PFSK-1 (cell line): Measurements from ENCODE around the gene REPS1.

Experiments
- FOXP2 ChIP-seq: optimal IDR thresholded peaks from 2 replicates; pipeline ENCODE3; 2011; ENCODE audit warnings: borderline replicate concordance, control low read depth, inconsistent platforms; ENCODE audit not compliant: insufficient read depth; ENCODE audit errors: extremely low read length, extremely low read depth
- POLR2AphosphoS5 ChIP-seq: IDR thresholded peaks from 2 replicates; pipeline ENCODE4 v1.6.1; 2012; ENCODE audit warnings: low read depth, mild to moderate bottlenecking, control low read depth, low read length, moderate library complexity
- SIN3A ChIP-seq: IDR thresholded peaks from 2 replicates; pipeline ENCODE4 v1.6.1; 2012; ENCODE audit warnings: mild to moderate bottlenecking, low read length, moderate library complexity, borderline replicate concordance; ENCODE audit not compliant: insufficient read depth
- TAF1 ChIP-seq: IDR thresholded peaks from 2 replicates; pipeline ENCODE4 v1.6.1; 2012; ENCODE audit warnings: low read length, control low read depth, borderline replicate concordance; ENCODE audit not compliant: insufficient read depth
- TF ChIP-seq, protein P1 (sequence below), 2 experiments: IDR thresholded peaks; 2 replicates each; pipeline versions ENCODE4 v1.6.1 to v1.8.0; 2011 to 2012; ENCODE audit warnings: low read depth in 2 of 2, low read length in 2 of 2, control low read depth in 1 of 2, inconsistent platforms in 1 of 2, mild to moderate bottlenecking in 1 of 2, moderate library complexity in 1 of 2; ENCODE audit not compliant: insufficient read depth in 1 of 2

Gene REPS1

DNA sequence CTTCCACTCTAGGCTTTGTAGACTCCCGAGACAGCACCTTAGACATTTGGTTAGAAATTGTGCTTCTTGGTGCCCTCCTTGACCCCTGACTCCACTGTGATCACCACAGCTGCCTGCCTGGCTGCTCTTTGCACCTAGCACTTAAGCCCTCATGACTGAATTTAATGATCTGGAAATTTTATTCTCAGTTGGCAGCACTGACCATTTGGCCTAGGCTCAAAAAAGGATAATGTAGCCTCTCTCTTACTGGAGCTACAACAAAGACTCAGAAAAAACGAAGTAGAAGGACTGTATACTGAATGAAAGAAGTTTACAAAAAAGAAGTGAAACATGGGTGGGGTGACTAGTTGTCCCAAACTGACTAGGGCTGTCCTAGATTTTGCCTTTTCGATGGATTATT, 29.2 kb upstream of the REPS1 start:
- TF ChIP-seq, protein P1, sequence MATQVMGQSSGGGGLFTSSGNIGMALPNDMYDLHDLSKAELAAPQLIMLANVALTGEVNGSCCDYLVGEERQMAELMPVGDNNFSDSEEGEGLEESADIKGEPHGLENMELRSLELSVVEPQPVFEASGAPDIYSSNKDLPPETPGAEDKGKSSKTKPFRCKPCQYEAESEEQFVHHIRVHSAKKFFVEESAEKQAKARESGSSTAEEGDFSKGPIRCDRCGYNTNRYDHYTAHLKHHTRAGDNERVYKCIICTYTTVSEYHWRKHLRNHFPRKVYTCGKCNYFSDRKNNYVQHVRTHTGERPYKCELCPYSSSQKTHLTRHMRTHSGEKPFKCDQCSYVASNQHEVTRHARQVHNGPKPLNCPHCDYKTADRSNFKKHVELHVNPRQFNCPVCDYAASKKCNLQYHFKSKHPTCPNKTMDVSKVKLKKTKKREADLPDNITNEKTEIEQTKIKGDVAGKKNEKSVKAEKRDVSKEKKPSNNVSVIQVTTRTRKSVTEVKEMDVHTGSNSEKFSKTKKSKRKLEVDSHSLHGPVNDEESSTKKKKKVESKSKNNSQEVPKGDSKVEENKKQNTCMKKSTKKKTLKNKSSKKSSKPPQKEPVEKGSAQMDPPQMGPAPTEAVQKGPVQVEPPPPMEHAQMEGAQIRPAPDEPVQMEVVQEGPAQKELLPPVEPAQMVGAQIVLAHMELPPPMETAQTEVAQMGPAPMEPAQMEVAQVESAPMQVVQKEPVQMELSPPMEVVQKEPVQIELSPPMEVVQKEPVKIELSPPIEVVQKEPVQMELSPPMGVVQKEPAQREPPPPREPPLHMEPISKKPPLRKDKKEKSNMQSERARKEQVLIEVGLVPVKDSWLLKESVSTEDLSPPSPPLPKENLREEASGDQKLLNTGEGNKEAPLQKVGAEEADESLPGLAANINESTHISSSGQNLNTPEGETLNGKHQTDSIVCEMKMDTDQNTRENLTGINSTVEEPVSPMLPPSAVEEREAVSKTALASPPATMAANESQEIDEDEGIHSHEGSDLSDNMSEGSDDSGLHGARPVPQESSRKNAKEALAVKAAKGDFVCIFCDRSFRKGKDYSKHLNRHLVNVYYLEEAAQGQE (IDR thresholded peaks at IDR 0.05; ENCODE audit: insufficient read depth in 1 of 2, low read depth in 2 of 2, low read length in 2 of 2) = no peak
- TF ChIP-seq TAF1 (no peak), SIN3A (no peak), FOXP2 (no peak), POLR2AphosphoS5 (no peak)

DNA sequence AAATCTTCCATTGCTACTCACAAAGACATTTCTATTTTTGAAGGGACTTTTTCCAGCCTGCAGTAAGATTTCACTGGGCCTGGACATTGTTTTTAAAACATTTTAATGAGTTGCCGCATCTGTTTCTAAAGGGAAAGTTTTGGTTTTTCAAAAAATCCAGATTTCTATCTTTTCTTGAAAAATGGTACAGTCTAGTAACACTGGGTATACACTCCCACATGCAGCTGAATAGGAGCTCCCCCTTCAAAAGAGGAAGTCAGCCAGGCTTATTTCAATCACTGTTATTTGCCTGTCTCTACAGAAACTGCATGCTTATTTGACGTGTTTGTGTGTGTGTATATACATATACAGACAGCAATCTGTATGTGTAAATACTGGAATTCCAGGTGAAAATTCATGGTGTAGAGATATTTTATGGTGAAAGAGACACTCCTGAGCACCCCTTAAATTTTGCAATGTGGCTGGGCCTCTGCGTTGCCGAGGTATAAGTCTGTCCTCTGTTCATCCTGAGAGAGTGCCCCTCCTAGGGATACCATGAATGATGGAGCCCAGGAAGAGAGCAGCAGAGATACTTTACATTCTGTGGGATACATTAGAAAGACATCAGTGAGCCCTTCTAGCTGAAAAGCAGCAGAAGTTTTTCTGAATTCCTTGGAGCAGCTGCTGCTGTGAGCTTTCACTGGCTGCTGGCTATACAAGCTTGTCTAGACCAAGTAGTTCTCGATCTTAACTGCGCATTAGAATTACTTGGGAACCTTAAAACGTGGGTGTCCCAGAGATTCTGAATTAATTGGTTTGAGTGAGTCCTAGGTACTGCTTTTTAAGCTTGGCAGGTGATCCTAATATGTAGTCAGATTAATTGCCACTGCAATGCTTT, 28.5 kb upstream of the REPS1 start:
- TF ChIP-seq TAF1 = no peak
- no peak for TF ChIP-seq SIN3A
- no peak for TF ChIP-seq FOXP2
- TF ChIP-seq, protein P1 (IDR thresholded peaks at IDR 0.05; ENCODE audit: insufficient read depth in 1 of 2, low read depth in 2 of 2, low read length in 2 of 2) = no peak
- TF ChIP-seq POLR2AphosphoS5 = no peak

DNA sequence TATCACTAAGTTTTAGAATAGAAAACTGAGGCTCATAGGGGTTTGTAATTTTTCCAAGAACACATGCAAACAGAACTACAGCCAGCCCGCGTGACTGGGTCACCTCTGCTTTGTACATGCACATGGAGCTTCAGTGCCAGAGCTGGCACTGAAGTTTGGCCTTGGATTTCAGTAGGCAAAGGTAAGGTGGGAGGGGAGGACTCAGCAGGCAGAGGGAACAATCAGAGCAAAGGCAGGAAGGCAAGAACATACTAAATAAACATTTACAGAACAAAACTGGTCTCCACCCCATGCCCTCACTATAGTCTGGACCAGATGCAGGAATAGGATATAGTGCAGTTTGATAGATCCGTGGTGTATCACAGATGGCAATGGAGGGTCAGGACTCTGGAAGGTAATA, 26.9 kb upstream of the REPS1 start:
- no peak for TF ChIP-seq TAF1
- no peak for TF ChIP-seq FOXP2
- TF ChIP-seq SIN3A = no peak

DNA sequence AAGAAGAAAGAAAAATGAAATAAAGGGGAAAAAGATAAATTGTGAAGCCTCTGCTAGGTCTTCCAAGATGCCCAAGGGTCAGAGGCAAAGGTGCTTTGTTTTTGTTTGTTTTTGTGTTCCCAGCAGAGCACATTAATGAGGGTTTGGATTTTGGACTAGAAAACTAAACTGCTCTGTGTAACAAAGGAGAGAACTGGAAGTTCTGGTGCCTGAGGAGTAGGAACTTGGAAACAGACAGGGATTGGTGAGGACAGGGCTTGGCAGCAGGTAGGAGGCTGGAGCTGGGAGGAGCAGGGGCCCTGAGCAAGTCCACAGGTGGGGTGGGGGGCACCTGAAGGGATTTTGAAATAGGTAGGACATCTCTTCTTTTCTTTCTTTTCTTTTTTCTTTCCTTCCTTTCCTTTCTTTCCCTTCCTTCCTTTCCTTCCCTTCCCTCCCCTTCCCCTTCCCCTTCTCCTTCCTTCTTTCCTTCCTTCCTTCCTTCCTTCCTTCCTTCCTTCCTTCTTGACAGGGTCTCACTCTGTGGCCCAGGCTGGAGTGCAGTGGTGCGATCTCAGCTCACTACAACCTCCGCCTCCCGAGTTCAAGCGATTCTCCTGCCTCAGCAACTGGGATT, 25.2 kb upstream of the REPS1 start:
- TF ChIP-seq POLR2AphosphoS5 = no peak
- TF ChIP-seq, protein P1 (IDR thresholded peaks at IDR 0.05; ENCODE audit: insufficient read depth in 1 of 2, low read depth in 2 of 2, low read length in 2 of 2) = no peak

DNA sequence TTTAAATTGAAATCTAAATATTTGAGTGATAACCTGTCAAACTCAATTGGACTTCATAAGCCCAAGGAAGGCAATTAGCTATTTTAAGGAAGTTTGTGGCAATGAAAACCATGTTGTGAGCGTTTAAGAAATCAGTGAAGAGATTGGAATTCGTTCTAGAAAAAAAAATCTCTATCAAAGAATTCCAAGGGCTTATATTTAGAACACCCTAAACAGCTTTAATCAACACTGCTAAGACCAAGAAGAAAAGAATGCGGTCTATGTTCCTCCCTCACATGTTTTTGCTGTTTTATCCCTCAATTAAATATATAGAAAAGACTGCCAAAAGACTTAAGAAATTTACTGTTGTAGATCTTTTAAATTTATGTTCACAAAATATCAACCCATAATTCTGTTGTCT, 23.9 kb upstream of the REPS1 start:
- TF ChIP-seq POLR2AphosphoS5 (no peak), SIN3A (no peak), FOXP2 (no peak), TAF1 (no peak)
- TF ChIP-seq, protein P1 (IDR thresholded peaks at IDR 0.05; ENCODE audit: insufficient read depth in 1 of 2, low read depth in 2 of 2, low read length in 2 of 2) = no peak
